ENCODE measurements around the gene SYNE3.

SYNE3 gene

GRCh38 chr14:95516554-95517181 lies at the start of gene SYNE3:
Gene SYNE3, minus strand, starts transcription at chr14:95516650. Its CDS starts 40,829 bp downstream, at chr14:95475821.
- no peak for DNase-seq

GRCh38 chr14:95564060-95564459 lies 47.6 kb upstream of the SYNE3 start:
- DNase-seq, result peak; percentile 9

- DNase-seq, result no peak
These were observed 46.6 kb upstream of the SYNE3 start for GRCh38 chr14:95562892-95563685.

GRCh38 chr14:95561001-95561412 lies 44.6 kb upstream of the SYNE3 start:
- peak; percentile 90 for DNase-seq

GRCh38 chr14:95559203-95559602 lies 42.8 kb upstream of the SYNE3 start:
- DNase-seq, result no peak

GRCh38 chr14:95557832-95558231 lies 41.4 kb upstream of the SYNE3 start:
- DNase-seq, result no peak

GRCh38 chr14:95557291-95557690 lies 40.8 kb upstream of the SYNE3 start:
- DNase-seq, result no peak

- DNase-seq, result no peak
These were observed 38.6 kb upstream of the SYNE3 start for GRCh38 chr14:95555053-95555452.

- DNase-seq, result no peak
These were observed 36.7 kb upstream of the SYNE3 start for GRCh38 chr14:95553141-95553540.

- no peak for DNase-seq
These were observed 35.0 kb upstream of the SYNE3 start for GRCh38 chr14:95551435-95551834.

- DNase-seq, result no peak
These were observed 33.5 kb upstream of the SYNE3 start for GRCh38 chr14:95549656-95550585.

GRCh38 chr14:95548328-95548929 lies 32.0 kb upstream of the SYNE3 start:
- no peak for DNase-seq

- no peak for DNase-seq
These were observed 31.3 kb upstream of the SYNE3 start for GRCh38 chr14:95547626-95548327.

GRCh38 chr14:95547272-95547625 lies 30.8 kb upstream of the SYNE3 start:
- no peak for DNase-seq

GRCh38 chr14:95545515-95546168 lies 29.2 kb upstream of the SYNE3 start:
- DNase-seq, result no peak

- no peak for DNase-seq
These were observed 28.1 kb upstream of the SYNE3 start for GRCh38 chr14:95544588-95544987.

- no peak for DNase-seq
These were observed 26.6 kb upstream of the SYNE3 start for GRCh38 chr14:95543021-95543420.

- DNase-seq, result no peak
These were observed 25.8 kb upstream of the SYNE3 start for GRCh38 chr14:95541932-95542930.

- DNase-seq, result no peak
These were observed 24.9 kb upstream of the SYNE3 start for GRCh38 chr14:95541346-95541745.

GRCh38 chr14:95540236-95540855 lies 23.9 kb upstream of the SYNE3 start:
- no peak for DNase-seq
